Measurements from ENCODE around the gene ZBTB33. TPM values are rescaled to one million over a fixed set of nuclear protein-coding genes. Genes with fewer than 3 reads are reported as not detected.

Gene ZBTB33
- total and polyA plus RNA-seq, 2 experiments from 2014 or later, result 8.5 to 11.6 TPM

- H3K27ac ChIP-seq, result no peak overlapping the region
- H3K9me2 ChIP-seq (ENCODE audit: insufficient read depth), result no peaks in the 10 kb centered on the region
- WGBS, 2 experiments (ENCODE audit: low coverage in 1 of 2, low lambda C conversion rate in 2 of 2, missing lambda C conversion rate in 2 of 2), result 64 to 94% methylated on average over 2 to 4 of the region's 4 CpGs
- H2AFZ ChIP-seq, result no peak overlapping the region
- no peak overlapping the region for H3K4me2 ChIP-seq (ENCODE audit: unreplicated experiment)
- H3K9ac ChIP-seq, result no peak overlapping the region
- no peaks in the 10 kb centered on the region for H3K9me3 ChIP-seq (ENCODE audit: low read depth)
- TF ChIP-seq EZH2 (IDR thresholded peaks at IDR 0.05; ENCODE audit: insufficient read depth, poor library complexity, severe bottlenecking) (no peak), EZH2phosphoT487 (IDR thresholded peaks at IDR 0.05; ENCODE audit: insufficient read depth, low read depth) (no peak)
- H3F3A ChIP-seq (ENCODE audit: insufficient read depth), result no peaks in the 10 kb centered on the region
- H4K20me1 ChIP-seq (ENCODE audit: insufficient read depth), result no peaks in the 10 kb centered on the region
- no peaks in the 10 kb centered on the region for H3K79me2 ChIP-seq (ENCODE audit: insufficient read depth)
- no peaks in the 10 kb centered on the region for H3K27me3 ChIP-seq (replicated peaks; ENCODE audit: insufficient read depth)
- in situ Hi-C loops (cut with MboI), result no loop called here
- no peak overlapping the region for H3K4me3 ChIP-seq
- no peak for DNase-seq
- H3K4me1 ChIP-seq (ENCODE audit: insufficient read depth), result no peaks in the 10 kb centered on the region
- H3K36me3 ChIP-seq (ENCODE audit: low read depth), result no peaks in the 10 kb centered on the region
These were observed 20.0 kb downstream of the ZBTB33 start for GRCh38 chrX:120270567-120270966.

- no peaks in the 10 kb centered on the region for H3K27me3 ChIP-seq (replicated peaks; ENCODE audit: insufficient read depth)
- H3K4me3 ChIP-seq, result no peak overlapping the region
- no peaks in the 10 kb centered on the region for H3K4me1 ChIP-seq (ENCODE audit: insufficient read depth)
- H3K9me2 ChIP-seq (ENCODE audit: insufficient read depth), result no peaks in the 10 kb centered on the region
- in situ Hi-C loops (cut with MboI), result no loop called here
- no peaks in the 10 kb centered on the region for H3K79me2 ChIP-seq (ENCODE audit: insufficient read depth)
- WGBS, 2 experiments (ENCODE audit: low coverage in 1 of 2, low lambda C conversion rate in 2 of 2, missing lambda C conversion rate in 2 of 2), result 61 to 75% methylated on average over 2 of the region's 2 CpGs
- no peaks in the 10 kb centered on the region for H3K36me3 ChIP-seq (ENCODE audit: low read depth)
- H3K4me2 ChIP-seq (ENCODE audit: unreplicated experiment), result no peak overlapping the region
- H3K9ac ChIP-seq, result no peak overlapping the region
- no peaks in the 10 kb centered on the region for H4K20me1 ChIP-seq (ENCODE audit: insufficient read depth)
- no peaks in the 10 kb centered on the region for H3F3A ChIP-seq (ENCODE audit: insufficient read depth)
- no peak overlapping the region for H3K27ac ChIP-seq
- no peak for TF ChIP-seq EZH2phosphoT487 (IDR thresholded peaks at IDR 0.05; ENCODE audit: insufficient read depth, low read depth)
- no peak for TF ChIP-seq EZH2 (IDR thresholded peaks at IDR 0.05; ENCODE audit: insufficient read depth, poor library complexity, severe bottlenecking)
- no peaks in the 10 kb centered on the region for H3K9me3 ChIP-seq (ENCODE audit: low read depth)
- DNase-seq, result no peak
- no peak overlapping the region for H2AFZ ChIP-seq
These were observed 20.6 kb downstream of the ZBTB33 start for GRCh38 chrX:120271218-120271617.

DNA sequence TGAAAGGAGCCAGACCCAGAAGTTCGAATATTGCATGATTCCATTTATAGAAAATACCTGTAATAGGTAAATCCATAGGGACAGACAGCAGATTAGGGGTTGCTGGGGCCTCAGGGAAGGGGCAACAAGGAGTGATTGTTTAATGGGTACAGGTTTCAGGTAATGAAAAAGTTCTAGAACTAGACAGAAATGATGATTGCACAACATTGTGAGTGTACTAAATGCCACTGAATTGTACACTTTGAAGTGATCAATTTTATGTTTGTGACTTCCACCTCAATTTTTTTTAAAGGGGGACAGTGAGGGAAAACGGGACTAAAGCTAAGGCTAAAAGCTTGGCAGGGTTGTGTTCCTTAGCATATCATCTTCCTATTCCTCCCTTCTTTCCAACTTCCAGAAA is 23.5 kb downstream of the ZBTB33 start:
- Histone ChIP-seq H3K79me2 (ENCODE audit: insufficient read depth) (no peaks in the 10 kb centered on the region), H3K4me3 (no peak overlapping the region), H3K36me3 (ENCODE audit: low read depth) (no peaks in the 10 kb centered on the region), H3K27me3 (replicated peaks; ENCODE audit: insufficient read depth) (no peaks in the 10 kb centered on the region), H2AFZ (no peak overlapping the region), H3F3A (ENCODE audit: insufficient read depth) (no peaks in the 10 kb centered on the region), H3K27ac (no peak overlapping the region), H3K9me2 (ENCODE audit: insufficient read depth) (no peaks in the 10 kb centered on the region), H3K4me1 (ENCODE audit: insufficient read depth) (no peaks in the 10 kb centered on the region), H3K9me3 (ENCODE audit: low read depth) (no peaks in the 10 kb centered on the region), H4K20me1 (ENCODE audit: insufficient read depth) (no peaks in the 10 kb centered on the region), H3K4me2 (ENCODE audit: unreplicated experiment) (no peak overlapping the region), H3K9ac (no peak overlapping the region)
- no peak for DNase-seq
- in situ Hi-C loops (cut with MboI), result no loop called here
- TF ChIP-seq EZH2phosphoT487 (IDR thresholded peaks at IDR 0.05; ENCODE audit: insufficient read depth, low read depth), result no peak
- no peak for TF ChIP-seq EZH2 (IDR thresholded peaks at IDR 0.05; ENCODE audit: insufficient read depth, poor library complexity, severe bottlenecking)
- WGBS, 2 experiments (ENCODE audit: low coverage in 1 of 2, low lambda C conversion rate in 2 of 2, missing lambda C conversion rate in 2 of 2), result 14 to 15% methylated on average over 2 of the region's 2 CpGs

GRCh38 chrX:120274958-120275357 is 24.3 kb downstream of the ZBTB33 start:
- Histone ChIP-seq H3K27me3 (replicated peaks; ENCODE audit: insufficient read depth) (no peaks in the 10 kb centered on the region), H3K9me2 (ENCODE audit: insufficient read depth) (no peaks in the 10 kb centered on the region), H3K4me3 (no peak overlapping the region), H3K9ac (no peak overlapping the region), H3K4me2 (ENCODE audit: unreplicated experiment) (no peak overlapping the region), H3K36me3 (ENCODE audit: low read depth) (no peaks in the 10 kb centered on the region), H4K20me1 (ENCODE audit: insufficient read depth) (no peaks in the 10 kb centered on the region), H3K4me1 (ENCODE audit: insufficient read depth) (no peaks in the 10 kb centered on the region), H3F3A (ENCODE audit: insufficient read depth) (no peaks in the 10 kb centered on the region), H2AFZ (no peak overlapping the region), H3K79me2 (ENCODE audit: insufficient read depth) (no peaks in the 10 kb centered on the region), H3K27ac (no peak overlapping the region), H3K9me3 (ENCODE audit: low read depth) (no peaks in the 10 kb centered on the region)
- TF ChIP-seq EZH2 (IDR thresholded peaks at IDR 0.05; ENCODE audit: insufficient read depth, poor library complexity, severe bottlenecking) (no peak), EZH2phosphoT487 (IDR thresholded peaks at IDR 0.05; ENCODE audit: insufficient read depth, low read depth) (no peak)
- DNase-seq, result no peak
- WGBS, 2 experiments (ENCODE audit: low coverage in 1 of 2, low lambda C conversion rate in 2 of 2, missing lambda C conversion rate in 2 of 2), result 38 to 53% methylated on average over 2 of the region's 2 CpGs
- in situ Hi-C loops (cut with MboI), result no loop called here

DNA sequence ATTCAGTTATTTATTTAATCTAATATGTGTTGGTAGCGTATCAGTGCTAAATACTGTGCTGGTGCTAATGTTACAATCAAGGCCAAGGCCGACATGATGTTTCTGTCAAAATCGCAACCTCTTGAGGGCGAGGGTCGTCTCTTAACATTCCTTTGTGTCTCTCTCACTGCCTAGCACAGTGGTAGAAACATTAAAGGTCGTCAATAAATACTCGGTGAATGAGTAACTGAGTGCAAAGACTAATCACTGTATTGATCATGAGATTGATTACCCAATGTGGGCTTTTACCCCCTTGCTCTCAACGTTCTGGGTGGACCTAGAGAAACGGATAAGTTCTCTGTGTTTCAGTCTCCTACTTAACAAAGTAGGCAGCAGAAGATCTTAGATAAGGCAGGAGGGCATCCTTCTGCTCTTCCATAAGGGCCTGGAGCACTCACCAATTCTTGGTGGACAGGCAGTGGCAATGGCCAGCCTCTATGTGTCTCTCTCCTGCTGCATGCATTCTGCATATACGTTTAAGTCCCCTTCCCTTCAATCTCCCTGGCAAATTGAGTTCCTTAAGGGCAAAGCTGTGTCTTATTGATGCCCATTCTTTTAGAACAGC is 30.5 kb downstream of the ZBTB33 start:
- H3K4me2 ChIP-seq (ENCODE audit: unreplicated experiment), result no peak overlapping the region
- whole genome bisulfite sequencing, 2 experiments (ENCODE audit: low coverage in 1 of 2, low lambda C conversion rate in 2 of 2, missing lambda C conversion rate in 2 of 2), result 68% methylated on average over 10 of the region's 10 CpGs
- no peak for TF ChIP-seq EZH2 (IDR thresholded peaks at IDR 0.05; ENCODE audit: insufficient read depth, poor library complexity, severe bottlenecking)
- TF ChIP-seq EZH2phosphoT487 (IDR thresholded peaks at IDR 0.05; ENCODE audit: insufficient read depth, low read depth), result no peak
- H3K9ac ChIP-seq, result no peak overlapping the region
- H3K79me2 ChIP-seq (ENCODE audit: insufficient read depth), result no peaks in the 10 kb centered on the region
- H3K27ac ChIP-seq, result no peak overlapping the region
- H3K27me3 ChIP-seq (replicated peaks; ENCODE audit: insufficient read depth), result no peaks in the 10 kb centered on the region
- no peaks in the 10 kb centered on the region for H4K20me1 ChIP-seq (ENCODE audit: insufficient read depth)
- H3F3A ChIP-seq (ENCODE audit: insufficient read depth), result no peaks in the 10 kb centered on the region
- H3K4me1 ChIP-seq (ENCODE audit: insufficient read depth), result no peaks in the 10 kb centered on the region
- no peak overlapping the region for H3K4me3 ChIP-seq
- no peaks in the 10 kb centered on the region for H3K9me2 ChIP-seq (ENCODE audit: insufficient read depth)
- H3K9me3 ChIP-seq (ENCODE audit: low read depth), result no peaks in the 10 kb centered on the region
- no peaks in the 10 kb centered on the region for H3K36me3 ChIP-seq (ENCODE audit: low read depth)
- no peak overlapping the region for H2AFZ ChIP-seq
- in situ Hi-C loops (cut with MboI), result no loop called here
- no peak for DNase-seq
